H9 (cell line): ENCODE results near the gene RAB7B. TPM values are rescaled to one million over a fixed set of nuclear protein-coding genes. Genes with fewer than 3 reads are reported as not detected.

Experiments used
- DNase-seq: peaks from one replicate; pipeline ENCODE4 v3.0.0-alpha.2; 2017
- H2AFZ ChIP-seq: one replicate; pipeline ENCODE4 v1.6.1; 2013; ENCODE audit warnings: mild to moderate bottlenecking, low read length, control low read depth, moderate library complexity
- H2AK5ac ChIP-seq: 2 replicates; pipeline ENCODE4 v1.6.1; 2013; ENCODE audit warnings: low read length, control low read depth, mixed read lengths; ENCODE audit not compliant: insufficient read length
- H2BK120ac ChIP-seq: one replicate; pipeline ENCODE4 v1.6.1; 2013; ENCODE audit warnings: low read depth, mild to moderate bottlenecking, low read length, control low read depth, inconsistent platforms; ENCODE audit not compliant: poor library complexity, severe bottlenecking
- H2BK12ac ChIP-seq: 2 replicates; pipeline ENCODE4 v1.6.1; 2013; ENCODE audit warnings: low read length, control low read depth, mixed read lengths, low read depth; ENCODE audit not compliant: insufficient read length
- H2BK15ac ChIP-seq: 2 replicates; pipeline ENCODE4 v1.6.1; 2013; ENCODE audit warnings: low read depth, low read length, control low read depth
- H2BK20ac ChIP-seq: one replicate; pipeline ENCODE4 v1.6.1; 2013; ENCODE audit warnings: low read depth, mild to moderate bottlenecking, low read length, control low read depth, inconsistent platforms; ENCODE audit not compliant: poor library complexity, severe bottlenecking
- H2BK5ac ChIP-seq: 2 replicates; pipeline ENCODE4 v1.6.1; 2013; ENCODE audit warnings: low read length, control low read depth, mixed read lengths; ENCODE audit not compliant: insufficient read length
- H3K14ac ChIP-seq: 2 replicates; pipeline ENCODE4 v1.6.1; 2013; ENCODE audit warnings: low read length, control low read depth; ENCODE audit not compliant: insufficient read depth
- H3K18ac ChIP-seq: 2 replicates; pipeline ENCODE4 v1.6.1; 2013; ENCODE audit warnings: low read depth, mild to moderate bottlenecking, mixed read lengths, low read length, control low read depth; ENCODE audit not compliant: insufficient read length
- H3K23ac ChIP-seq: 2 replicates; pipeline ENCODE4 v1.6.1; 2013; ENCODE audit warnings: low read length, control low read depth, mixed read lengths, low read depth; ENCODE audit not compliant: insufficient read length
- H3K23me2 ChIP-seq: 2 replicates; pipeline ENCODE4 v1.6.1; 2013; ENCODE audit warnings: low read depth, mild to moderate bottlenecking, mixed read lengths, low read length, control low read depth; ENCODE audit not compliant: insufficient read length, poor library complexity, severe bottlenecking
- H3K27ac ChIP-seq: 2 replicates; pipeline ENCODE4 v1.5.1; 2013; ENCODE audit warnings: low read length, control low read depth, mixed read lengths, low read depth; ENCODE audit not compliant: insufficient read length
- H3K27me3 ChIP-seq: 2 replicates; pipeline ENCODE4 v1.6.1; 2013; ENCODE audit warnings: low read length, control low read depth, inconsistent platforms; ENCODE audit not compliant: insufficient read depth
- H3K4ac ChIP-seq: 2 replicates; pipeline ENCODE4 v1.6.1; 2013; ENCODE audit warnings: low read depth, mild to moderate bottlenecking, control low read depth, inconsistent platforms, low read length, moderate library complexity
- H3K4me1 ChIP-seq: 2 replicates; pipeline ENCODE4 v1.6.1; 2013; ENCODE audit warnings: low read length, control low read depth, inconsistent platforms; ENCODE audit not compliant: insufficient read depth
- H3K4me2 ChIP-seq: 2 replicates; pipeline ENCODE4 v1.6.1; 2013; ENCODE audit warnings: low read length, control low read depth, mixed read lengths; ENCODE audit not compliant: insufficient read length, insufficient read depth
- H3K56ac ChIP-seq: 2 replicates; pipeline ENCODE4 v1.6.1; 2013; ENCODE audit warnings: low read depth, mild to moderate bottlenecking, mixed read lengths, low read length, control low read depth; ENCODE audit not compliant: insufficient read length
- H3K79me1 ChIP-seq: 2 replicates; pipeline ENCODE4 v1.6.1; 2013; ENCODE audit warnings: low read depth, mild to moderate bottlenecking, moderate library complexity, low read length, control low read depth, inconsistent platforms; ENCODE audit not compliant: insufficient read depth, poor library complexity, severe bottlenecking
- H3K79me2 ChIP-seq: 2 replicates; pipeline ENCODE4 v1.6.1; 2013; ENCODE audit warnings: low read length, control low read depth, inconsistent platforms; ENCODE audit not compliant: insufficient read depth
- H3K9ac ChIP-seq: 2 replicates; pipeline ENCODE4 v1.6.1; 2013; ENCODE audit warnings: low read length, control low read depth, mixed read lengths; ENCODE audit not compliant: insufficient read length; ENCODE audit errors: extremely low read depth
- H3K9me3 ChIP-seq: one replicate; pipeline ENCODE4 v1.6.1; 2013; ENCODE audit warnings: low read depth, low read length, inconsistent platforms; ENCODE audit not compliant: control insufficient read depth
- H3T11ph ChIP-seq: one replicate; pipeline ENCODE4 v1.6.1; 2013; ENCODE audit warnings: mild to moderate bottlenecking, low read length, control low read depth, inconsistent platforms
- H4K20me1 ChIP-seq: one replicate; pipeline ENCODE4 v1.6.1; 2013; ENCODE audit not compliant: control insufficient read depth, insufficient read length, insufficient read depth
- H4K5ac ChIP-seq: 2 replicates; pipeline ENCODE4 v1.6.1; 2013; ENCODE audit warnings: low read depth, mild to moderate bottlenecking, mixed read lengths, low read length, control low read depth; ENCODE audit not compliant: insufficient read length
- H4K8ac ChIP-seq: replicated peaks from 2 replicates; pipeline ENCODE4 v1.6.1; 2013; ENCODE audit warnings: low read length, control low read depth, mixed read lengths, low read depth; ENCODE audit not compliant: insufficient read length
- H4K91ac ChIP-seq: 2 replicates; pipeline ENCODE4 v1.6.1; 2013; ENCODE audit warnings: low read depth, mild to moderate bottlenecking, moderate library complexity, mixed read lengths, low read length, control low read depth; ENCODE audit not compliant: insufficient read length
- H3K27ac Mint-ChIP-seq, 3 experiments: 2 replicates in 2 of 3; 3 replicates in 1 of 3; pipeline ENCODE4 v1.8.0; 2020 to 2021; ENCODE audit warnings: mixed read lengths in 3 of 3, mild to moderate bottlenecking in 1 of 3, moderate library complexity in 1 of 3
- H3K27me3 Mint-ChIP-seq: 2 replicates; pipeline ENCODE4 v1.8.0; 2021; ENCODE audit warnings: low read depth, mild to moderate bottlenecking, moderate library complexity, mixed read lengths
- H3K36me3 Mint-ChIP-seq, 3 experiments: 2 replicates in 2 of 3; 3 replicates in 1 of 3; pipeline ENCODE4 v1.8.0; 2020 to 2021; ENCODE audit warnings: low read depth in 3 of 3, mixed read lengths in 3 of 3; ENCODE audit not compliant: insufficient read depth in 1 of 3
- H3K4me1 Mint-ChIP-seq, 2 experiments: 2 replicates each; pipeline ENCODE4 v1.8.0; 2020; ENCODE audit warnings: mixed read lengths in 2 of 2
- H3K4me3 Mint-ChIP-seq, 2 experiments: 2 replicates in 1 of 2; 3 replicates in 1 of 2; pipeline ENCODE4 v1.8.0; 2020 to 2021; ENCODE audit warnings: mild to moderate bottlenecking in 2 of 2, mixed read lengths in 2 of 2, moderate library complexity in 1 of 2
- H3K9me3 Mint-ChIP-seq, 2 experiments: 2 replicates in 1 of 2; 3 replicates in 1 of 2; pipeline ENCODE4 v1.8.0; 2020; ENCODE audit warnings: mild to moderate bottlenecking in 2 of 2, mixed read lengths in 2 of 2, moderate library complexity in 1 of 2
- CTCF ChIP-seq: fragments of 200-600 bp; sonication (generic); conservative IDR thresholded peaks from 3 replicates; pipeline ENCODE4 v1.8.0; 2021; ENCODE audit warnings: antibody characterized with exemption, mild to moderate bottlenecking
- WGBS: extraction: QIAGEN DNeasy Blood & Tissue Kit; methylation state at CpG from one replicate; pipeline ENCODE4 v1.1.7; 2013; ENCODE audit warnings: missing lambda C conversion rate, low lambda C conversion rate, mixed read lengths; ENCODE audit not compliant: insufficient read length; ENCODE audit errors: extremely low coverage; 5-methylcytosine and 5-hydroxymethylcytosine counted together
- total RNA-seq: library from RNA; stranded (reverse); gene quantifications from 2 replicates; pipeline ENCODE4 v1.2.1, GENCODE V29; 2021

RAB7B gene
- total RNA-seq, 1 experiment from 2014 or later, result 0.68 TPM

- Histone ChIP-seq H2BK12ac (no peak overlapping the region), H4K20me1 (no peaks in the 10 kb centered on the region), H2BK5ac (no peak overlapping the region), H3K9ac (no peak overlapping the region), H3K14ac (no peak overlapping the region), H3K4me2 (no peak overlapping the region), H2BK15ac (no peak overlapping the region), H3K56ac (no peak overlapping the region), H3K27me3 (no peaks in the 10 kb centered on the region), H3K4me1 (peaks cover 6% of the 10 kb centered on the region; the same call in 1 of the 2 replicates), H4K8ac (no peak overlapping the region), H3K9me3 (no peaks in the 10 kb centered on the region), H2AFZ (no peak overlapping the region), H3K27ac (no peak overlapping the region), H3T11ph (no peak overlapping the region), H2BK20ac (no peak overlapping the region), H4K91ac (no peak overlapping the region), H3K79me2 (no peaks in the 10 kb centered on the region), H3K23me2 (no peaks in the 10 kb centered on the region), H2BK120ac (no peak overlapping the region), H3K18ac (no peak overlapping the region), H3K4ac (no peak overlapping the region), H3K79me1 (no peaks in the 10 kb centered on the region), H3K23ac (no peak overlapping the region), H4K5ac (no peak overlapping the region), H2AK5ac (no peak overlapping the region)
- H3K4me3 Mint-ChIP-seq, result peak overlapping the region in 1 of 2 experiments; percentile 4; a peak in 2 of 5 replicates
- H3K27me3 Mint-ChIP-seq, result peaks cover 25% of the 10 kb centered on the region
- peaks cover 50 to 54% of the 10 kb centered on the region in 2 experiments for H3K4me1 Mint-ChIP-seq
- H3K27ac Mint-ChIP-seq, result peak overlapping the region in 2 of 3 experiments; percentile 24 to 81; a peak in 3 of 7 replicates
- TF ChIP-seq CTCF, result peak; percentile 70
- no peaks in the 10 kb centered on the region for H3K36me3 Mint-ChIP-seq
- no CpG with 5 or more reads among the region's 7 CpGs for WGBS
- no peaks in the 10 kb centered on the region for H3K9me3 Mint-ChIP-seq
- DNase-seq, result peak; percentile 86
Measured at GRCh38 chr1:205939690-205940330, 63.4 kb downstream of the RAB7B start.
